WTC11 (cell line): ENCODE data around the gene PPP1R16B. TPM values are rescaled to one million over a fixed set of nuclear protein-coding genes. Genes with fewer than 3 reads are reported as not detected.

Experiments used
- ATAC-seq: fragments of 200-7000 bp; cut with Tn5 transposase; 2 replicates; pipeline ENCODE4 v1.10.0; 2021; ENCODE audit warnings: mild to moderate bottlenecking, moderate library complexity
- CTCF ChIA-PET: fragments of 300-600 bp; sonication (Branson Sonifier 250); formaldehyde crosslinking; loops from one replicate; lab custom pipeline; 2021; ENCODE audit warnings: antibody characterized with exemption; lab: Charles Lee
- POLR2A ChIA-PET: fragments of 350-600 bp; sonication (Branson Sonifier 250); formaldehyde crosslinking; loops from one replicate; lab custom pipeline; 2021; ENCODE audit warnings: antibody characterized with exemption; lab: Charles Lee
- DNase-seq: peaks from one replicate; pipeline ENCODE4 v3.0.0; 2021; ENCODE audit warnings: low spot score
- H3K27ac Mint-ChIP-seq: 2 replicates; pipeline ENCODE4 v1.8.0; 2021; ENCODE audit warnings: mixed read lengths
- H3K27me3 Mint-ChIP-seq: 2 replicates; pipeline ENCODE4 v1.8.0; 2021; ENCODE audit warnings: low read depth, mild to moderate bottlenecking, moderate library complexity, mixed read lengths
- H3K36me3 Mint-ChIP-seq: 2 replicates; pipeline ENCODE4 v1.8.0; 2021; ENCODE audit warnings: mixed read lengths
- H3K4me1 Mint-ChIP-seq: 2 replicates; pipeline ENCODE4 v1.8.0; 2022; ENCODE audit warnings: mixed read lengths
- H3K4me3 Mint-ChIP-seq: 2 replicates; pipeline ENCODE4 v1.8.0; 2021; ENCODE audit warnings: mild to moderate bottlenecking, moderate library complexity, mixed read lengths
- H3K9me3 Mint-ChIP-seq: 2 replicates; pipeline ENCODE4 v1.8.0; 2021; ENCODE audit warnings: mixed read lengths
- ATF1 ChIP-seq: sonication (generic); formaldehyde crosslinking; IDR thresholded peaks from 2 replicates; pipeline ENCODE4 v1.8.1; 2023; ENCODE audit warnings: mild to moderate bottlenecking, moderate library complexity, missing genetic modification reagents
- CBFB ChIP-seq: sonication (generic); formaldehyde crosslinking; IDR thresholded peaks from 2 replicates; pipeline ENCODE4 v1.8.1; 2022; ENCODE audit warnings: mild to moderate bottlenecking, low read depth, missing genetic modification reagents
- CTCF ChIP-seq: fragments of 200-600 bp; IDR thresholded peaks from 2 replicates; pipeline ENCODE4 v1.8.0; 2022; ENCODE audit warnings: antibody characterized with exemption
- E2F5 ChIP-seq: sonication (generic); formaldehyde crosslinking; IDR thresholded peaks from 2 replicates; pipeline ENCODE4 v1.8.1; 2022; ENCODE audit warnings: mild to moderate bottlenecking, moderate library complexity, missing genetic modification reagents
- ESRRA ChIP-seq: sonication (generic); formaldehyde crosslinking; IDR thresholded peaks from 2 replicates; pipeline ENCODE4 v1.8.1; 2022; ENCODE audit warnings: mild to moderate bottlenecking, missing genetic modification reagents, borderline replicate concordance
- ETV6 ChIP-seq: sonication (generic); formaldehyde crosslinking; IDR thresholded peaks from 2 replicates; pipeline ENCODE4 v1.8.1; 2022; ENCODE audit warnings: mild to moderate bottlenecking, missing genetic modification reagents
- FOXP1 ChIP-seq: sonication (generic); formaldehyde crosslinking; IDR thresholded peaks from 2 replicates; pipeline ENCODE4 v1.8.0; 2022; ENCODE audit warnings: missing genetic modification reagents, mild to moderate bottlenecking, moderate library complexity, borderline replicate concordance
- MAX ChIP-seq: sonication (generic); formaldehyde crosslinking; IDR thresholded peaks from 2 replicates; pipeline ENCODE4 v1.8.0; 2022; ENCODE audit warnings: mild to moderate bottlenecking, missing genetic modification reagents
- MYBL2 ChIP-seq: sonication (generic); formaldehyde crosslinking; IDR thresholded peaks from 2 replicates; pipeline ENCODE4 v1.8.1; 2023; ENCODE audit warnings: mild to moderate bottlenecking, moderate library complexity, missing genetic modification reagents
- NFATC4 ChIP-seq: fragments of 250-450 bp; sonication (Bioruptor Pico); IDR thresholded peaks from 2 replicates; pipeline ENCODE4 v1.9.0; 2021; ENCODE audit warnings: mild to moderate bottlenecking
- NFE2L1 ChIP-seq: sonication (generic); formaldehyde crosslinking; IDR thresholded peaks from 2 replicates; pipeline ENCODE4 v1.8.1; 2023; ENCODE audit warnings: missing genetic modification reagents
- NR1H2 ChIP-seq: sonication (generic); formaldehyde crosslinking; IDR thresholded peaks from 2 replicates; pipeline ENCODE4 v1.9.0; 2021; ENCODE audit warnings: mild to moderate bottlenecking, moderate library complexity, missing genetic modification reagents
- NR2C2 ChIP-seq: sonication (generic); formaldehyde crosslinking; IDR thresholded peaks from 2 replicates; pipeline ENCODE4 v1.8.0; 2022; ENCODE audit warnings: mild to moderate bottlenecking, missing genetic modification reagents
- NR3C1 ChIP-seq: sonication (generic); formaldehyde crosslinking; conservative IDR thresholded peaks from 2 replicates; pipeline ENCODE4 v1.8.1; 2023; ENCODE audit warnings: low read depth, mild to moderate bottlenecking, missing genetic modification reagents
- OVOL2 ChIP-seq: fragments of 250-450 bp; sonication (Bioruptor Pico); IDR thresholded peaks from 2 replicates; pipeline ENCODE4 v1.9.0; 2021; ENCODE audit warnings: mild to moderate bottlenecking, borderline replicate concordance
- PREB ChIP-seq: sonication (generic); formaldehyde crosslinking; IDR thresholded peaks from 2 replicates; pipeline ENCODE4 v1.8.1; 2022; ENCODE audit warnings: mild to moderate bottlenecking, missing genetic modification reagents, moderate library complexity, borderline replicate concordance
- RELA ChIP-seq: sonication (generic); formaldehyde crosslinking; IDR thresholded peaks from 2 replicates; pipeline ENCODE4 v1.8.1; 2022; ENCODE audit warnings: missing genetic modification reagents, mild to moderate bottlenecking, borderline replicate concordance
- SMAD3 ChIP-seq: sonication (generic); formaldehyde crosslinking; IDR thresholded peaks from 2 replicates; pipeline ENCODE4 v1.8.0; 2022; ENCODE audit warnings: missing genetic modification reagents, mild to moderate bottlenecking, borderline replicate concordance
- ZNF121 ChIP-seq: sonication (generic); formaldehyde crosslinking; IDR thresholded peaks from 2 replicates; pipeline ENCODE4 v1.8.0; 2023; ENCODE audit warnings: missing genetic modification reagents
- ZNF138 ChIP-seq: sonication (generic); formaldehyde crosslinking; conservative IDR thresholded peaks from 2 replicates; pipeline ENCODE4 v1.8.1; 2022; ENCODE audit warnings: mild to moderate bottlenecking, moderate library complexity, missing genetic modification reagents
- ZNF396 ChIP-seq: fragments of 250-450 bp; sonication (Bioruptor Pico); IDR thresholded peaks from 2 replicates; pipeline ENCODE4 v1.8.0; 2021; ENCODE audit warnings: mild to moderate bottlenecking, moderate library complexity, borderline replicate concordance
- ZNF512 ChIP-seq: sonication (generic); formaldehyde crosslinking; IDR thresholded peaks from 2 replicates; pipeline ENCODE4 v1.8.1; 2022; ENCODE audit warnings: missing genetic modification reagents, borderline replicate concordance
- total RNA-seq: library from RNA; stranded (reverse); gene quantifications from 3 replicates; pipeline ENCODE4 v1.2.3, GENCODE V29; 2021
- TF ChIP-seq, protein P1 (sequence below): fragments of 250-450 bp; sonication (Bioruptor Pico); IDR thresholded peaks from 2 replicates; pipeline ENCODE4 v1.9.0; 2021; ENCODE audit warnings: mild to moderate bottlenecking
- TF ChIP-seq, protein P2 (sequence below): fragments of 250-450 bp; sonication (Bioruptor Pico); IDR thresholded peaks from 2 replicates; pipeline ENCODE4 v1.9.0; 2021; ENCODE audit warnings: moderate library complexity, mild to moderate bottlenecking, inconsistent platforms, borderline replicate concordance
- TF ChIP-seq, protein P3 (sequence below): sonication (generic); formaldehyde crosslinking; conservative IDR thresholded peaks from 2 replicates; pipeline ENCODE4 v1.8.1; 2022; ENCODE audit warnings: mild to moderate bottlenecking, missing genetic modification reagents

The PPP1R16B gene
- total RNA-seq, 1 experiment from 2014 or later = 12.0 TPM

GRCh38 chr20:38962044-38962927 is 156.8 kb downstream of the PPP1R16B start, which contains the start of gene DHX35:
TSS of gene DHX35 (plus strand) at chr20:38962344. CDS start at chr20:38962368, 24 bp downstream.
- CTCF ChIA-PET = interaction anchor here (0.7 to 2.8 kb wide), 13 partner anchors 9 to 313 kb away, joined by 3 to 15 read pairs (median 5); partner anchors contain the start of gene FAM83D
- ATAC-seq (peak; percentile 99), DNase-seq (peak; percentile 98)
- Mint-ChIP-seq H3K27ac (peak within 1 kb of the TSS; percentile 99), H3K36me3 (peaks cover 7% of the 10 kb centered on the region), H3K27me3 (no peaks in the 10 kb centered on the region), H3K4me3 (peak within 1 kb of the TSS; percentile 97), H3K9me3 (no peaks in the 10 kb centered on the region), H3K4me1 (peaks cover 24% of the 10 kb centered on the region)
- POLR2A ChIA-PET = interaction anchor here (0.6 to 2.0 kb wide), 7 partner anchors 17 to 236 kb away, joined by 3 to 21 read pairs (median 5); partner anchors contain the start of gene FAM83D
- TF ChIP-seq, protein P1, sequence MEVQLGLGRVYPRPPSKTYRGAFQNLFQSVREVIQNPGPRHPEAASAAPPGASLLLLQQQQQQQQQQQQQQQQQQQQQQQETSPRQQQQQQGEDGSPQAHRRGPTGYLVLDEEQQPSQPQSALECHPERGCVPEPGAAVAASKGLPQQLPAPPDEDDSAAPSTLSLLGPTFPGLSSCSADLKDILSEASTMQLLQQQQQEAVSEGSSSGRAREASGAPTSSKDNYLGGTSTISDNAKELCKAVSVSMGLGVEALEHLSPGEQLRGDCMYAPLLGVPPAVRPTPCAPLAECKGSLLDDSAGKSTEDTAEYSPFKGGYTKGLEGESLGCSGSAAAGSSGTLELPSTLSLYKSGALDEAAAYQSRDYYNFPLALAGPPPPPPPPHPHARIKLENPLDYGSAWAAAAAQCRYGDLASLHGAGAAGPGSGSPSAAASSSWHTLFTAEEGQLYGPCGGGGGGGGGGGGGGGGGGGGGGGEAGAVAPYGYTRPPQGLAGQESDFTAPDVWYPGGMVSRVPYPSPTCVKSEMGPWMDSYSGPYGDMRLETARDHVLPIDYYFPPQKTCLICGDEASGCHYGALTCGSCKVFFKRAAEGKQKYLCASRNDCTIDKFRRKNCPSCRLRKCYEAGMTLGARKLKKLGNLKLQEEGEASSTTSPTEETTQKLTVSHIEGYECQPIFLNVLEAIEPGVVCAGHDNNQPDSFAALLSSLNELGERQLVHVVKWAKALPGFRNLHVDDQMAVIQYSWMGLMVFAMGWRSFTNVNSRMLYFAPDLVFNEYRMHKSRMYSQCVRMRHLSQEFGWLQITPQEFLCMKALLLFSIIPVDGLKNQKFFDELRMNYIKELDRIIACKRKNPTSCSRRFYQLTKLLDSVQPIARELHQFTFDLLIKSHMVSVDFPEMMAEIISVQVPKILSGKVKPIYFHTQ = no peak
- TF ChIP-seq PREB (CRISPR knock-in tag) (0 out of 2 replicates have a peak, but pooled peaks have one; percentile 84), NR2C2 (peak; percentile 86), ZNF512 (CRISPR knock-in tag) (no peak), ZNF138 (CRISPR knock-in tag) (no peak), CTCF (no peak), CBFB (CRISPR knock-in tag) (no peak), NR1H2 (CRISPR knock-in tag) (peak; percentile 57; the same call in 1 of the 2 replicates), MAX (peak; percentile 98), E2F5 (CRISPR knock-in tag) (peak; percentile 88), ETV6 (CRISPR knock-in tag) (peak; percentile 89), ESRRA (CRISPR knock-in tag) (peak; percentile 69), NR3C1 (CRISPR knock-in tag) (no peak), ATF1 (CRISPR knock-in tag) (peak; percentile 58; the same call in 1 of the 2 replicates), NFE2L1 (CRISPR knock-in tag) (no peak), FOXP1 (CRISPR knock-in tag) (peak; percentile 34; the same call in 1 of the 2 replicates), RELA (CRISPR knock-in tag) (no peak), OVOL2 (CRISPR knock-in tag) (no peak), ZNF396 (CRISPR knock-in tag) (no peak), MYBL2 (CRISPR knock-in tag) (peak; percentile 57; the same call in 1 of the 2 replicates), ZNF121 (CRISPR knock-in tag) (no peak), NFATC4 (CRISPR knock-in tag) (no peak), SMAD3 (peak; percentile 66; the same call in 1 of the 2 replicates)
- TF ChIP-seq, protein P2, sequence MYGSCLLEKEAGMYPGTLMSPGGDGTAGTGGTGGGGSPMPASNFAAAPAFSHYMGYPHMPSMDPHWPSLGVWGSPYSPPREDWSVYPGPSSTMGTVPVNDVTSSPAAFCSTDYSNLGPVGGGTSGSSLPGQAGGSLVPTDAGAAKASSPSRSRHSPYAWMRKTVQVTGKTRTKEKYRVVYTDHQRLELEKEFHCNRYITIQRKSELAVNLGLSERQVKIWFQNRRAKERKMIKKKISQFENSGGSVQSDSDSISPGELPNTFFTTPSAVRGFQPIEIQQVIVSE (CRISPR knock-in tag) = no peak
- TF ChIP-seq, protein P3, sequence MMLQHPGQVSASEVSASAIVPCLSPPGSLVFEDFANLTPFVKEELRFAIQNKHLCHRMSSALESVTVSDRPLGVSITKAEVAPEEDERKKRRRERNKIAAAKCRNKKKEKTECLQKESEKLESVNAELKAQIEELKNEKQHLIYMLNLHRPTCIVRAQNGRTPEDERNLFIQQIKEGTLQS (CRISPR knock-in tag) = no peak
